ENCODE results near the gene CNGB1.

- TF ChIP-seq, protein P1, sequence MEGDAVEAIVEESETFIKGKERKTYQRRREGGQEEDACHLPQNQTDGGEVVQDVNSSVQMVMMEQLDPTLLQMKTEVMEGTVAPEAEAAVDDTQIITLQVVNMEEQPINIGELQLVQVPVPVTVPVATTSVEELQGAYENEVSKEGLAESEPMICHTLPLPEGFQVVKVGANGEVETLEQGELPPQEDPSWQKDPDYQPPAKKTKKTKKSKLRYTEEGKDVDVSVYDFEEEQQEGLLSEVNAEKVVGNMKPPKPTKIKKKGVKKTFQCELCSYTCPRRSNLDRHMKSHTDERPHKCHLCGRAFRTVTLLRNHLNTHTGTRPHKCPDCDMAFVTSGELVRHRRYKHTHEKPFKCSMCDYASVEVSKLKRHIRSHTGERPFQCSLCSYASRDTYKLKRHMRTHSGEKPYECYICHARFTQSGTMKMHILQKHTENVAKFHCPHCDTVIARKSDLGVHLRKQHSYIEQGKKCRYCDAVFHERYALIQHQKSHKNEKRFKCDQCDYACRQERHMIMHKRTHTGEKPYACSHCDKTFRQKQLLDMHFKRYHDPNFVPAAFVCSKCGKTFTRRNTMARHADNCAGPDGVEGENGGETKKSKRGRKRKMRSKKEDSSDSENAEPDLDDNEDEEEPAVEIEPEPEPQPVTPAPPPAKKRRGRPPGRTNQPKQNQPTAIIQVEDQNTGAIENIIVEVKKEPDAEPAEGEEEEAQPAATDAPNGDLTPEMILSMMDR (optimal IDR thresholded peaks at IDR 0.05 in 1 of 3, IDR thresholded peaks at IDR 0.05 in 1 of 3, conservative IDR thresholded peaks at IDR 0.05 in 1 of 3; ENCODE audit: extremely low read depth in 1 of 3, insufficient read depth in 2 of 3, low read length in 3 of 3), result no peak
- no peak for TF ChIP-seq EZH2 (IDR thresholded peaks at IDR 0.05; ENCODE audit: low read length)
These were observed at the start of gene CNGB1 for GRCh38 chr16:57970970-57971369.

Measured in keratinocyte (primary cell).